Sigmoid colon (tissue), 4 donors: ENCODE data around the gene PVALB.

ENCODE experiments used
- CTCF ChIP-seq, 4 experiments: fragments of 450-650 bp in 3 of 4; fragments of 200-600 bp in 1 of 4; IDR thresholded peaks; one replicate each; pipeline ENCODE4 v1.5.1; 2016 to 2019; ENCODE audit warnings: antibody characterized with exemption in 4 of 4, mild to moderate bottlenecking in 3 of 4, moderate library complexity in 2 of 4
- EP300 ChIP-seq, 4 donors: sonication (generic); formaldehyde crosslinking; IDR thresholded peaks; one replicate each; pipeline ENCODE4 v1.6.1; 2017; ENCODE audit warnings: antibody characterized with exemption in 4 of 4
- POLR2A ChIP-seq, 2 donors: fragments of 450-650 bp; IDR thresholded peaks; one replicate each; pipeline ENCODE4 v1.6.1; 2016; ENCODE audit warnings: antibody characterized with exemption in 2 of 2, mild to moderate bottlenecking in 2 of 2, moderate library complexity in 2 of 2
- POLR2AphosphoS5 ChIP-seq, 4 donors: sonication (generic); formaldehyde crosslinking; IDR thresholded peaks; one replicate each; pipeline ENCODE4 v1.6.1; 2017; ENCODE audit warnings: antibody characterized with exemption in 4 of 4

- TF ChIP-seq POLR2AphosphoS5 (IDR thresholded peaks at IDR 0.05) (no peak), CTCF (IDR thresholded peaks at IDR 0.05) (peak in 3 of 4 experiments; percentile 9 to 34 (median 22)), POLR2A (IDR thresholded peaks at IDR 0.05) (no peak), EP300 (IDR thresholded peaks at IDR 0.05) (no peak)
These were observed 36.7 kb upstream of the PVALB start for GRCh38 chr22:36853407-36854099.
